Neural cell (in vitro differentiated cells): ENCODE results near the gene RPTN.

Source experiments
- CTCF ChIP-seq: fragments of 450-650 bp; IDR thresholded peaks from 2 replicates; pipeline ENCODE4 v1.5.1; 2014; ENCODE audit warnings: antibody characterized with exemption, mild to moderate bottlenecking, moderate library complexity; ENCODE audit not compliant: poor library complexity, severe bottlenecking
- RAD21 ChIP-seq: fragments of 450-650 bp; conservative IDR thresholded peaks from 2 replicates; pipeline ENCODE4 v1.6.1; 2014; ENCODE audit warnings: antibody characterized with exemption, mild to moderate bottlenecking, moderate library complexity

DNA sequence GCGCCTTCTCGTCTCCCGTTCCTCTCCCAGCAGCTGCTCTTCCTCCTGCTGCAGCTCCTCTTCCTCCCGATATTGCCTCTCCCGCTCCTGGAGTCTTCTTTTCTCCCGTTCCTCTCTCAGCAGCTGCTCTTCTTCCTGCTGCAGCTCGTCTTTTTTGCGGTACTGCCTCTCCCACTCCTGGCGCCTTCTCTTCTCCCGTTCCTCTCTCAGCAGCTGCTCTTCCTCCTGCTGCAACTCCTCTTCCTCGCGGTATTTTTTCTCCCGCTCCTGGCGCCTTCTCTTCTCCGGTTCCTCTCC lies 49.1 kb downstream of the RPTN start:
- TF ChIP-seq CTCF = no peak
- no peak for TF ChIP-seq RAD21
